Endothelial cell of umbilical vein (primary cell): ENCODE data around the gene SMPDL3B. TPM values are rescaled to one million over a fixed set of nuclear protein-coding genes. Genes with fewer than 3 reads are reported as not detected.

ENCODE experiments used
- BruUV-seq: library from RNA; stranded (reverse); fragments of 400-500 nt; replicated peaks from 2 replicates; lab custom pipeline; 2021; lab: Mats Ljungman, UMichigan
- CTCF ChIA-PET: fragments of 300-600, 350-600 bp; sonication (Branson Sonifier 250); formaldehyde crosslinking; loops from one replicate; lab custom pipeline; 2021; ENCODE audit warnings: antibody characterized with exemption, inconsistent platforms; lab: Charles Lee
- POLR2A ChIA-PET: fragments of 300-600, 350-600 bp; sonication (Branson Sonifier 250); formaldehyde crosslinking; loops from one replicate; lab custom pipeline; 2021; ENCODE audit warnings: antibody characterized with exemption, inconsistent platforms; lab: Charles Lee
- DNase-seq: peaks from one replicate; pipeline ENCODE4 v3.0.0-alpha.2; 2011; ENCODE audit warnings: low read depth, low spot score
- FAIRE-seq: peaks from 2 replicates; lab custom pipeline; 2011; peaks lifted over from hg19 to GRCh38; lab: Jason Lieb, UNC
- H2AFZ ChIP-seq: 2 replicates; pipeline ENCODE4 v1.6.0; 2012; ENCODE audit warnings: low read depth, low read length, control low read depth, inconsistent platforms
- H3K27ac ChIP-seq: 2 replicates; pipeline ENCODE4 v1.5.1; 2011; ENCODE audit warnings: low read depth, mild to moderate bottlenecking, control low read depth, low read length, moderate library complexity; ENCODE audit not compliant: insufficient read depth
- H3K27me3 ChIP-seq, 2 experiments: 2 replicates each; pipeline versions ENCODE4 v1.6.0 to v1.6.1; 2011; ENCODE audit warnings: low read length in 2 of 2, mixed read lengths in 1 of 2; ENCODE audit not compliant: control insufficient read depth in 2 of 2, insufficient read depth in 2 of 2
- H3K36me3 ChIP-seq, 2 experiments: 2 replicates in 1 of 2; 3 replicates in 1 of 2; pipeline ENCODE4 v1.5.1; 2011; ENCODE audit warnings: low read length in 2 of 2, mild to moderate bottlenecking in 1 of 2, moderate library complexity in 1 of 2; ENCODE audit not compliant: control insufficient read depth in 2 of 2, insufficient read depth in 2 of 2; ENCODE audit errors: extremely low read depth in 1 of 2
- H3K4me1 ChIP-seq: 3 replicates; pipeline ENCODE4 v1.5.1; 2011; ENCODE audit warnings: mild to moderate bottlenecking, low read length; ENCODE audit not compliant: control insufficient read depth, insufficient read depth; ENCODE audit errors: extremely low read depth
- H3K4me2 ChIP-seq: 2 replicates; pipeline ENCODE4 v1.6.1; 2011; ENCODE audit warnings: low read length, control low read depth, mixed read lengths; ENCODE audit not compliant: insufficient read depth
- H3K4me3 ChIP-seq, 3 experiments: fragments of 200-600 bp in 1 of 3; sonication (generic), shearing (Covaris generic) in 1 of 3; replicated peaks in 1 of 3; 2 replicates each; pipeline ENCODE4 v1.5.1; 2011 to 2016; ENCODE audit warnings: control low read depth in 3 of 3, low read length in 3 of 3, mild to moderate bottlenecking in 2 of 3, inconsistent platforms in 1 of 3, low read depth in 1 of 3, moderate library complexity in 1 of 3; ENCODE audit not compliant: insufficient read depth in 1 of 3
- H3K79me2 ChIP-seq: 2 replicates; pipeline ENCODE4 v1.6.0; 2012; ENCODE audit warnings: low read length, inconsistent platforms; ENCODE audit not compliant: control insufficient read depth, insufficient read depth
- H3K9ac ChIP-seq: replicated peaks from 2 replicates; pipeline ENCODE3; 2011; ENCODE audit warnings: low read length, control low read depth; ENCODE audit not compliant: insufficient read depth; ENCODE audit errors: extremely low read depth
- H3K9me1 ChIP-seq: replicated peaks from 3 replicates; pipeline ENCODE4 v1.6.0; 2011; ENCODE audit warnings: mild to moderate bottlenecking, low read length; ENCODE audit not compliant: control insufficient read depth, insufficient read depth; ENCODE audit errors: extremely low read depth
- H3K9me3 ChIP-seq: replicated peaks from 2 replicates; pipeline ENCODE4 v1.5.1; 2012; ENCODE audit warnings: low read length, inconsistent platforms; ENCODE audit not compliant: control insufficient read depth, insufficient read depth
- H4K20me1 ChIP-seq: replicated peaks from 2 replicates; pipeline ENCODE3; 2011; ENCODE audit warnings: mild to moderate bottlenecking, low read length; ENCODE audit not compliant: control insufficient read depth, insufficient read depth; ENCODE audit errors: extremely low read depth
- CTCF ChIP-seq, 2 donors: IDR thresholded peaks; 1 replicate in 1 of 2; 2 replicates in 1 of 2; pipeline ENCODE4 v1.5.1; 2011; ENCODE audit warnings: low read length in 2 of 2, mild to moderate bottlenecking in 2 of 2, moderate library complexity in 2 of 2, control low read depth in 1 of 2, inconsistent platforms in 1 of 2, low read depth in 1 of 2; ENCODE audit not compliant: insufficient read depth in 1 of 2; ENCODE audit errors: extremely low read depth in 1 of 2
- EZH2 ChIP-seq: IDR thresholded peaks from 2 replicates; pipeline ENCODE4 v1.6.1; 2012; ENCODE audit warnings: borderline replicate concordance, low read depth, mild to moderate bottlenecking, moderate library complexity, low read length, inconsistent platforms; ENCODE audit not compliant: severe bottlenecking
- FOS ChIP-seq: IDR thresholded peaks from 2 replicates; pipeline ENCODE4 v1.6.1; 2011; ENCODE audit warnings: mild to moderate bottlenecking, low read length, moderate library complexity, borderline replicate concordance; ENCODE audit not compliant: insufficient read depth
- GATA2 ChIP-seq: IDR thresholded peaks from 2 replicates; pipeline ENCODE4 v1.7.0; 2011; ENCODE audit warnings: low read depth, mild to moderate bottlenecking, moderate library complexity, mixed read lengths, low read length; ENCODE audit not compliant: insufficient read length, insufficient read depth
- JUN ChIP-seq: IDR thresholded peaks from 2 replicates; pipeline ENCODE4 v1.6.1; 2011; ENCODE audit warnings: borderline replicate concordance, low read depth; ENCODE audit not compliant: insufficient read length, insufficient read depth
- MYC ChIP-seq: IDR thresholded peaks from one replicate; pipeline ENCODE4 v1.6.1; 2011; ENCODE audit warnings: mild to moderate bottlenecking, low read depth, low read length
- POLR2A ChIP-seq: IDR thresholded peaks from 2 replicates; pipeline ENCODE4 v1.6.1; 2012; ENCODE audit warnings: low read depth, mild to moderate bottlenecking, control low read depth, low read length
- POLR2AphosphoS5 ChIP-seq: IDR thresholded peaks from 2 replicates; pipeline ENCODE4 v1.6.1; 2012; ENCODE audit warnings: low read depth, mild to moderate bottlenecking, control low read depth, low read length, moderate library complexity; ENCODE audit not compliant: insufficient read depth
- dilution Hi-C: fragments of 300-500 bp; cut with MboI; formaldehyde crosslinking; loops from one replicate; pipeline ENCODE4 v1.15.0; 2019; ENCODE audit warnings: low sequenced_read_pairs; ENCODE audit not compliant: extremely low pct_ligation_motif_present
- intact Hi-C: fragments of 100-400 bp; cut with micrococcal nuclease; formaldehyde crosslinking; loops from one replicate; pipeline ENCODE4 v1.10.0; 2022
- polyA plus RNA-seq, 4 experiments: library from polyadenylated mRNA; depleted of rRNA in 3 of 4; stranded (reverse) in 3 of 4; unstranded in 1 of 4; fragments of >200 nt; gene quantifications; 2 replicates each; pipeline versions ENCODE4 v1.2.1 to v1.2.3, GENCODE V29; 2011 to 2012; ENCODE audit warnings: missing spikeins in 1 of 4
- total RNA-seq: library from RNA; stranded (reverse); gene quantifications from 2 replicates; pipeline ENCODE4 v1.2.3, GENCODE V29; 2021
- TF ChIP-seq, protein P1 (sequence below): IDR thresholded peaks from 2 replicates; pipeline ENCODE4 v1.6.1; 2011; ENCODE audit not compliant: insufficient read depth, insufficient read length

Gene SMPDL3B
- total and polyA plus RNA-seq, 2 donors (not counting 3 experiments of a cell fraction or from before 2014, with no cell fraction given) = 1.3 TPM; not detected in 1

DNA sequence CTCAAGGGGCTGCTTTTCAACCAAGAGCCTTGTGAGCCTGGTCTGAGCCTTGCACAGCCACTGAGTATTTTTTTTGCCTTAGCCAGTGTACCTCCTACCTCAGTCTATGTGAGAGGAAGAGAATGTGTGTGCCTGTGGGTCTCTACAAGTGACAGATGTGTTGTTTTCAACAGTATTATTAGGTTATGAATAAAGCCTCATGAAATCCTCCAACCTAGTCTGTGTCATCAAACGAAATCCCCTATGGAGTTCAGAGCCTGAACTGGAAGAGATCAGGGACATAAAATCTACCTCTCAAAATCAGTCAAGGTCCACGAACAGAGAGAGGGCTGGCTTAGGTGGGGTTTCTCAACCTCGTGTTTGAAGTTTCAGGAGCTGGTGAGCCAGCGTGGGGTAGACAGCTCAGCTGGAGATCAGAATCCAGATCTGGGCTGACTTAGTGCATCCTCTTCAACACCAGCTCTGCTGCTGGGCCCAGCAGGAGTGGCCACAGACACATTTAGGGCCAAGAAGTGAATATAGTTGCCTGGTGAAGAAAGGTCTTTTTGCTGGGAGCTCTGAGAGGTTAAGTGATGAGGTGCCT is 33.2 kb downstream of the SMPDL3B start:
- intact Hi-C loops = no loop called here
- Histone ChIP-seq H3K4me2 (no peak overlapping the region), H3K9me1 (no peaks in the 10 kb centered on the region), H3K27ac (no peak overlapping the region), H3K79me2 (no peaks in the 10 kb centered on the region), H2AFZ (no peak overlapping the region), H3K9ac (no peak overlapping the region), H3K27me3 (no peaks in the 10 kb centered on the region), H3K36me3 (peaks cover 2 to 21% of the 10 kb centered on the region in 2 experiments), H3K4me3 (no peak overlapping the region), H3K4me1 (no peaks in the 10 kb centered on the region), H3K9me3 (no peaks in the 10 kb centered on the region), H4K20me1 (no peaks in the 10 kb centered on the region)
- dilution Hi-C loops = no loop called here
- no peak for DNase-seq
- CTCF ChIA-PET = interaction anchor here (0.9 to 1.3 kb wide), 2 partner anchors 11 to 110 kb away, joined by 3 read pairs; no protein-coding TSS in a partner anchor
- TF ChIP-seq GATA2 (no peak), MYC (no peak), EZH2 (no peak), FOS (no peak), POLR2AphosphoS5 (no peak), POLR2A (no peak), JUN (no peak), CTCF (IDR thresholded peaks at IDR 0.05; ENCODE audit: extremely low read depth in 1 of 2, insufficient read depth in 1 of 2, low read depth in 1 of 2, low read length in 2 of 2) (no peak)
- TF ChIP-seq, protein P1, sequence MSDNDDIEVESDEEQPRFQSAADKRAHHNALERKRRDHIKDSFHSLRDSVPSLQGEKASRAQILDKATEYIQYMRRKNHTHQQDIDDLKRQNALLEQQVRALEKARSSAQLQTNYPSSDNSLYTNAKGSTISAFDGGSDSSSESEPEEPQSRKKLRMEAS = no peak
- BruUV-seq = no TSS peak
- FAIRE-seq = no peak
- POLR2A ChIA-PET = no interaction called here
